K562 treated with DMSO at 1 percent for 48 hours (cell line): ENCODE measurements around the gene RASA2. TPM values are rescaled to one million over a fixed set of nuclear protein-coding genes. Genes with fewer than 3 reads are reported as not detected.

Source experiments
- total RNA-seq: library from RNA; unstranded; fragments of 300-600 nt; gene quantifications from 2 replicates; pipeline ENCODE4 v1.2.3, GENCODE V29; 2022; ENCODE audit warnings: low replicate concordance; ENCODE audit errors: extremely low read depth

RASA2 gene
- not detected in 2 replicates for total RNA-seq

DNA sequence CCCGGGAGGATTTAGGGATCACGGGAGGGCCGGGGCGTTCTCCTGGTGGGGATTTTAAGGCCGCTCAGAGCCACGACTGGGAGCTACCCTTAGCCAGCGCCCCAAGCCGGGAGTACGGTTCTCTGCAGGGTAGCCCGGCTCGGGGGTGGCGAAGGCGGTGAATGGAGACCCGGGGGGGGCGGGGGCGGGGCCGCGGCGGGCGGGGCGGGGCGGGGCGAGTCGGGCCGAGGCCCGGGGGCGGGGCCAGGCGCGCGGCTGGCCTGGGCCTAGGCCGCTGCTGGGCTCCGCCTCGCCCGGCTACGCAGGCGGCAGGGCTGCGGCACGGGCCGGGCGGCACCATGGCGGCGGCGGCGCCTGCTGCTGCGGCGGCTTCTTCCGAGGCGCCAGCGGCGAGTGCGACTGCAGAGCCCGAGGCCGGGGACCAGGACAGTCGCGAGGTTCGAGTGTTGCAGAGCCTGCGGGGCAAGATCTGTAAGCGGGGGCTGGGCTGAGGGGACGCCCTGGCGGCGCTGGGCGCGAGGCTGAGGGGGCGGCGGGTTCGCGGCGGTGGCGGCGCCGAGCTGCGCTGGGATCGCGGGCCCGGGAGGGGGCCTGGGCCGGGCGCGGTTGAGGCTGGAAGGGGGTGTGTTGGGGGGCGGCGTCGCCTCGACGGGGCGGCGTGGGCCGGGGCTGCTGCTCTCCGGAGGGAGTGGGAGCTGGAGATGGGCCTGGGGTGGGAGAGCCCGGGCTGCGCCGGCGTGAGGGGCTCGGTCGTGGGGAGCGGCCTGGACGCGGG, at the start of gene RASA2:
RASA2 (plus strand) TSS at position 282 of the 775 bp plus-strand sequence; CDS start at position 339, 57 bp downstream.

Other genes with a start within 250 kb of the RASA2 start
- not detected in 2 replicates for gene ZBTB38, start 118.5 kb upstream of the RASA2 start, total RNA-seq